ENCODE results near the gene DDAH2. TPM values are rescaled to one million over a fixed set of nuclear protein-coding genes. Genes with fewer than 3 reads are reported as not detected.

The DDAH2 gene
- total RNA-seq, 2 experiments from 2014 or later = 3.0 to 3.3 TPM

DNA sequence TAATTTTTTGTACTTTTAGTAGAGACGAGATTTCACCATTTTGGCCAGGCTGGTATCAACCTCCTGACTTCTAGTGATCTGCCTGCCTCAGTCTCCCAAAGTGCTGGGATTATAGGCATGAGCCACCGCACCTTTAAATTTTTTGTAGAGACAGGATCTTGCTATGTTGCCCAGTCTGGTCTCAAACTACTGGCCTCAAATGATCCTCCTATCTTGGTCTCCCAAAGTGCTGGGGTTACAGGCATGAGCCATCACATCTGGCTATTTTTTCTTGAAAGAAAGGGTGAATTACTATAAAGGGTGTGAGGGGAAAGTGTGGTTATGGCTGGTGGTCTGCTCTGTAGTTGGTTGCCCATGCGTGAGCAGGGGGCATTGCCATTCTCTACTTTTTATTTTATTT, 20.9 kb downstream of the DDAH2 start:
- TF ChIP-seq, protein P1, sequence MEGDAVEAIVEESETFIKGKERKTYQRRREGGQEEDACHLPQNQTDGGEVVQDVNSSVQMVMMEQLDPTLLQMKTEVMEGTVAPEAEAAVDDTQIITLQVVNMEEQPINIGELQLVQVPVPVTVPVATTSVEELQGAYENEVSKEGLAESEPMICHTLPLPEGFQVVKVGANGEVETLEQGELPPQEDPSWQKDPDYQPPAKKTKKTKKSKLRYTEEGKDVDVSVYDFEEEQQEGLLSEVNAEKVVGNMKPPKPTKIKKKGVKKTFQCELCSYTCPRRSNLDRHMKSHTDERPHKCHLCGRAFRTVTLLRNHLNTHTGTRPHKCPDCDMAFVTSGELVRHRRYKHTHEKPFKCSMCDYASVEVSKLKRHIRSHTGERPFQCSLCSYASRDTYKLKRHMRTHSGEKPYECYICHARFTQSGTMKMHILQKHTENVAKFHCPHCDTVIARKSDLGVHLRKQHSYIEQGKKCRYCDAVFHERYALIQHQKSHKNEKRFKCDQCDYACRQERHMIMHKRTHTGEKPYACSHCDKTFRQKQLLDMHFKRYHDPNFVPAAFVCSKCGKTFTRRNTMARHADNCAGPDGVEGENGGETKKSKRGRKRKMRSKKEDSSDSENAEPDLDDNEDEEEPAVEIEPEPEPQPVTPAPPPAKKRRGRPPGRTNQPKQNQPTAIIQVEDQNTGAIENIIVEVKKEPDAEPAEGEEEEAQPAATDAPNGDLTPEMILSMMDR (IDR thresholded peaks at IDR 0.05) = no peak
- intact Hi-C loops (cut with DNase I, micrococcal nuclease) = no loop called here

DNA sequence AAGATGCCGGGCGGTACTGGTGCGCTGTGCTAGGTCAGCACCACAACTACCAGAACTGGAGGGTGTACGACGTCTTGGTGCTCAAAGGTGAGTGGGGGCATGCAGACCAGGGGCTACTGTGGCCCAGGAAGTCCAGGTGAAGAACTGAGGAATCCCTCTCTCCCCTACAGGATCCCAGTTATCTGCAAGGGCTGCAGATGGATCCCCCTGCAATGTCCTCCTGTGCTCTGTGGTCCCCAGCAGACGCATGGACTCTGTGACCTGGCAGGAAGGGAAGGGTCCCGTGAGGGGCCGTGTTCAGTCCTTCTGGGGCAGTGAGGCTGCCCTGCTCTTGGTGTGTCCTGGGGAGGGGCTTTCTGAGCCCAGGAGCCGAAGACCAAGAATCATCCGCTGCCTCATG, 21.4 kb downstream of the DDAH2 start:
- CTCF ChIA-PET = no interaction called here
- Histone ChIP-seq H3K27ac (ENCODE audit: low read depth in 1 of 2, low read length in 2 of 2) (no peak overlapping the region), H3K9me3 (ENCODE audit: control insufficient read depth in 1 of 2, insufficient read depth in 1 of 2, low read length in 2 of 2) (no peaks in the 10 kb centered on the region), H3K4me3 (ENCODE audit: low read length) (no peak overlapping the region), H3K36me3 (ENCODE audit: insufficient read depth, low read length) (no peaks in the 10 kb centered on the region), H3K4me1 (ENCODE audit: insufficient read depth, low read length) (peaks cover 20% of the 10 kb centered on the region), H3K27me3 (ENCODE audit: control insufficient read depth in 1 of 2, insufficient read depth in 2 of 2, low read length in 2 of 2) (no peaks in the 10 kb centered on the region)
- no peak overlapping the region for H3K27ac Mint-ChIP-seq
- H3K4me3 Mint-ChIP-seq = no peak overlapping the region
- POLR2A ChIA-PET = interaction anchor here (1.8 kb wide), 1 partner anchor 88 kb away, joined by 5 read pairs; no protein-coding TSS in a partner anchor
- no peak for ATAC-seq (ENCODE audit: poor library complexity)
- intact Hi-C loops (cut with DNase I, micrococcal nuclease) = no loop called here
- H3K36me3 Mint-ChIP-seq (ENCODE audit: low read depth) = peaks cover 2% of the 10 kb centered on the region
- H3K4me1 Mint-ChIP-seq (ENCODE audit: low read depth) = peaks cover 13% of the 10 kb centered on the region
- no peaks in the 10 kb centered on the region for H3K9me3 Mint-ChIP-seq
- TF ChIP-seq, protein P1 (IDR thresholded peaks at IDR 0.05) = no peak
- no peaks in the 10 kb centered on the region for H3K27me3 Mint-ChIP-seq
- no peak for DNase-seq

More for the DNA sequence above, 20.9 kb downstream of the DDAH2 start:
- no peak overlapping the region for H3K4me3 ChIP-seq (ENCODE audit: low read length)
- no peaks in the 10 kb centered on the region for H3K27me3 ChIP-seq (ENCODE audit: control insufficient read depth in 1 of 2, insufficient read depth in 2 of 2, low read length in 2 of 2)
- peaks cover 20% of the 10 kb centered on the region for H3K4me1 ChIP-seq (ENCODE audit: insufficient read depth, low read length)
- ChIA-PET POLR2A (interaction anchor here (1.8 kb wide), 1 partner anchor 88 kb away, joined by 5 read pairs; no protein-coding TSS in a partner anchor), CTCF (no interaction called here)
- H3K9me3 Mint-ChIP-seq = no peaks in the 10 kb centered on the region
- no peaks in the 10 kb centered on the region for H3K36me3 ChIP-seq (ENCODE audit: insufficient read depth, low read length)
- no peaks in the 10 kb centered on the region for H3K27me3 Mint-ChIP-seq
- no peak overlapping the region for H3K4me3 Mint-ChIP-seq
- H3K9me3 ChIP-seq (ENCODE audit: control insufficient read depth in 1 of 2, insufficient read depth in 1 of 2, low read length in 2 of 2) = no peaks in the 10 kb centered on the region
- H3K27ac ChIP-seq (ENCODE audit: low read depth in 1 of 2, low read length in 2 of 2) = no peak overlapping the region
- peaks cover 12% of the 10 kb centered on the region for H3K4me1 Mint-ChIP-seq (ENCODE audit: low read depth)
- no peak for ATAC-seq (ENCODE audit: poor library complexity)
- DNase-seq = no peak
- no peaks in the 10 kb centered on the region for H3K36me3 Mint-ChIP-seq (ENCODE audit: low read depth)
- no peak overlapping the region for H3K27ac Mint-ChIP-seq

DNA sequence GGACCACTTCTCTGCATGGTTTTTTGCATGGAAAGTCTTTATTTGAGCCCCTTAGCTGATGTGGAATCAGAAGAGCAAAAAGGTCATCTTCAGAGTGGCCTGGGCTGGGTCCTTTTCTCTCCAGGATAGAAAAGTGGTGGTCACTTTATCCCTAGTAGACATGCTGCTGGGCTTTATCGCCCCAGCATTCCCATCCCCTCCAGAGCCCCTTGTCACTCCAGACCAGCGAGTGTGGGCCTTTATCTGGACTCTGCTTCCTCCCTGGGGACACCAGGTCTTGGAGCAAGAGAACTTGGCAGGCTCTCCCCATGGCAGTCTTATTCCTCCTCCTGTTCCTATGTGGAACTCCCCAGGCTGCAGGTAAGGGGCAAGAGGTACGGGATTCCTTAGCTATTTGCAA, 22.5 kb downstream of the DDAH2 start, which contains the start of gene LY6G6F:
Gene LY6G6F (plus strand): TSS at position 268 of the 400 bp plus-strand sequence. CDS start 41 bp downstream, at position 309.
- Mint-ChIP-seq H3K27ac (no peak within 1 kb of the TSS), H3K27me3 (no peaks in the 10 kb centered on the region), H3K4me3 (no peak within 1 kb of the TSS), H3K36me3 (ENCODE audit: low read depth) (peaks cover 11% of the 10 kb centered on the region), H3K4me1 (ENCODE audit: low read depth) (peaks cover 17% of the 10 kb centered on the region), H3K9me3 (no peaks in the 10 kb centered on the region)
- intact Hi-C loops (cut with DNase I, micrococcal nuclease) = no loop called here
- H3K27me3 ChIP-seq (ENCODE audit: control insufficient read depth in 1 of 2, insufficient read depth in 2 of 2, low read length in 2 of 2) = no peaks in the 10 kb centered on the region
- H3K36me3 ChIP-seq (ENCODE audit: insufficient read depth, low read length) = no peaks in the 10 kb centered on the region
- ChIA-PET CTCF (interaction anchor here (0.7 kb wide), 1 partner anchor 78 kb away, joined by 4 read pairs; no protein-coding TSS in a partner anchor), POLR2A (interaction anchor here (1.8 kb wide), 1 partner anchor 87 kb away, joined by 5 read pairs; no protein-coding TSS in a partner anchor)
- H3K4me3 ChIP-seq (ENCODE audit: low read length) = no peak within 1 kb of the TSS
- H3K9me3 ChIP-seq (ENCODE audit: control insufficient read depth in 1 of 2, insufficient read depth in 1 of 2, low read length in 2 of 2) = no peaks in the 10 kb centered on the region
- DNase-seq (no peak), ATAC-seq (ENCODE audit: poor library complexity) (no peak)
- H3K4me1 ChIP-seq (ENCODE audit: insufficient read depth, low read length) = peaks cover 29% of the 10 kb centered on the region
- no peak within 1 kb of the TSS for H3K27ac ChIP-seq (ENCODE audit: low read depth in 1 of 2, low read length in 2 of 2)
- TF ChIP-seq, protein P1 (IDR thresholded peaks at IDR 0.05) = no peak

Measured in CD4-positive, alpha-beta T cell (primary cell).